Measurements from ENCODE around the gene CLDN9.

Gene CLDN9

DNA sequence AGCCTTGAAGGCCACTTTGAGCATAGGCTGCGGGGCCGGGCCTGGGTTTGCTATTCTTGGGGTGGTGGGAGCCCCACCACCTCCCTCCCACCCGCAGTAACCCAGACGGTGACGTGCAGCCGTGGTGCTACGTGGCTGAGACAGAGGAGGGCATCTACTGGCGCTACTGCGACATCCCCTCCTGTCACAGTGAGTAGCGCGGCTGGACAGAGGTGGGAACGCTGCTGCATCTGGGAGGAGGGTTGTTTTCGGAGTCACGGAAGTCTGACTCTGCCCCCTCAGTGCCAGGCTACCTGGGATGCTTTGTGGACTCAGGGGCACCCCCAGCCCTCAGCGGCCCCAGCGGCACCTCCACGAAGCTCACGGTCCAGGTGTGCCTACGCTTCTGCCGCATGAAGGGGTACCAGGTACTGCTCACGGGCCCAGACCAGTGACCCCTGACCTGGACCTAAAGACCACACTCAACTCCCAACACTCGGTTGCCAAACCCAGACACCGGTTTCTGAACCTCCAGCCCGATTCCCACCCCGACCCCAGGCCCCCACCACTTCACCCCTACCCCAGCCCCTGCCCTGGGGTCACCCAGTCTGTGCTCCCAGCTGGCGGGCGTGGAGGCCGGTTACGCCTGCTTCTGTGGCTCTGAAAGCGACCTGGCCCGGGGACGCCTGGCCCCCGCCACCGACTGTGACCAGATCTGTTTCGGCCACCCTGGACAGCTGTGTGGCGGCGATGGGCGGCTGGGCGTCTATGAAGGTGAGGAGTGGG, 46.5 kb upstream of the CLDN9 start:
- Histone ChIP-seq H3K27ac (no peak overlapping the region; the same call in 1 of the 2 replicates), H3K36me3 (peaks cover 41% of the 10 kb centered on the region), H3K4me3 (ENCODE audit: low read depth, low read length) (no peak overlapping the region), H3K9me3 (ENCODE audit: severe bottlenecking) (peaks cover 3% of the 10 kb centered on the region), H3K27me3 (ENCODE audit: insufficient read depth, low read depth, severe bottlenecking) (no peaks in the 10 kb centered on the region)
- TF ChIP-seq, protein P1, sequence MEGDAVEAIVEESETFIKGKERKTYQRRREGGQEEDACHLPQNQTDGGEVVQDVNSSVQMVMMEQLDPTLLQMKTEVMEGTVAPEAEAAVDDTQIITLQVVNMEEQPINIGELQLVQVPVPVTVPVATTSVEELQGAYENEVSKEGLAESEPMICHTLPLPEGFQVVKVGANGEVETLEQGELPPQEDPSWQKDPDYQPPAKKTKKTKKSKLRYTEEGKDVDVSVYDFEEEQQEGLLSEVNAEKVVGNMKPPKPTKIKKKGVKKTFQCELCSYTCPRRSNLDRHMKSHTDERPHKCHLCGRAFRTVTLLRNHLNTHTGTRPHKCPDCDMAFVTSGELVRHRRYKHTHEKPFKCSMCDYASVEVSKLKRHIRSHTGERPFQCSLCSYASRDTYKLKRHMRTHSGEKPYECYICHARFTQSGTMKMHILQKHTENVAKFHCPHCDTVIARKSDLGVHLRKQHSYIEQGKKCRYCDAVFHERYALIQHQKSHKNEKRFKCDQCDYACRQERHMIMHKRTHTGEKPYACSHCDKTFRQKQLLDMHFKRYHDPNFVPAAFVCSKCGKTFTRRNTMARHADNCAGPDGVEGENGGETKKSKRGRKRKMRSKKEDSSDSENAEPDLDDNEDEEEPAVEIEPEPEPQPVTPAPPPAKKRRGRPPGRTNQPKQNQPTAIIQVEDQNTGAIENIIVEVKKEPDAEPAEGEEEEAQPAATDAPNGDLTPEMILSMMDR (IDR thresholded peaks at IDR 0.05; ENCODE audit: low read depth, low read length): no peak
- DNase-seq: peak; percentile 7

DNA sequence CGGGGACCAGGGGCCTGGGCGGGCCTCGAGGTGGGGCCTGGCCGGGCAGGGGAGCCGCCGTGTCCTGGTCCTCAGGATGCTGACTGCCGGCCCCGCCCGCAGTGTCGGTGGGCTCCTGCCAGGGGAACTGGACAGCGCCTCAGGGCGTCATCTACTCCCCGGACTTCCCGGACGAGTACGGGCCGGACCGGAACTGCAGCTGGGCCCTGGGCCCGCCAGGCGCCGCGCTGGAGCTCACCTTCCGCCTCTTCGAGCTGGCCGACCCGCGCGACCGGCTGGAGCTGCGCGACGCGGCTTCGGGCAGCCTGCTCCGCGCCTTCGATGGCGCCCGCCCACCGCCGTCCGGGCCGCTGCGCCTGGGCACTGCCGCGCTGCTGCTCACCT, 45.9 kb upstream of the CLDN9 start:
- no peak for DNase-seq
- no peak overlapping the region for H3K4me3 ChIP-seq (ENCODE audit: low read depth, low read length)
- no peaks in the 10 kb centered on the region for H3K27me3 ChIP-seq (ENCODE audit: insufficient read depth, low read depth, severe bottlenecking)
- peaks cover 3% of the 10 kb centered on the region for H3K9me3 ChIP-seq (ENCODE audit: severe bottlenecking)
- H3K36me3 ChIP-seq: peaks cover 47% of the 10 kb centered on the region
- TF ChIP-seq, protein P1 (IDR thresholded peaks at IDR 0.05; ENCODE audit: low read depth, low read length): no peak
- H3K27ac ChIP-seq: no peak overlapping the region

DNA sequence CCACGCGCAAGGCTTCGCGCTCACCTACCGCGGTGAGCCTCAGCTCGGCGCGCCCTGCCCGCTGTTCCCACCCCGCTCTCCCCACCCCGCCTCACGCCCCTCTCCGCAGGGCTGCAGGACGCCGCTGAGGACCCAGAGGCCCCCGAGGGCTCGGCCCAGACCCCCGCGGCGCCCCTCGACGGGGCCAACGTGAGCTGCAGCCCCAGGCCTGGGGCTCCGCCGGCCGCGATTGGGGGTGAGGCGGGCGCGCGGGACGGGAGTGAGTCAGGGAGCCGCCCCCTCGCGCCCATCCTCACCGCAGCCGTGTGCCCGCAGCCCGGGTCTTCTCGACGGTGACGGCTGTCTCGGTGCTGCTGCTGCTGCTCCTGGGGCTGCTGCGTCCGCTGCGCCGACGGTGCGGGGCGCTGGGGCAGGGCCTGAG, 45.5 kb upstream of the CLDN9 start:
- H3K27ac ChIP-seq: peak overlapping the region; percentile 96
- H3K27me3 ChIP-seq (ENCODE audit: insufficient read depth, low read depth, severe bottlenecking): no peaks in the 10 kb centered on the region
- H3K4me3 ChIP-seq (ENCODE audit: low read depth, low read length): no peak overlapping the region
- no peak for DNase-seq
- TF ChIP-seq, protein P1 (IDR thresholded peaks at IDR 0.05; ENCODE audit: low read depth, low read length): no peak
- H3K36me3 ChIP-seq: peaks cover 51% of the 10 kb centered on the region
- H3K9me3 ChIP-seq (ENCODE audit: severe bottlenecking): peaks cover 3% of the 10 kb centered on the region

DNA sequence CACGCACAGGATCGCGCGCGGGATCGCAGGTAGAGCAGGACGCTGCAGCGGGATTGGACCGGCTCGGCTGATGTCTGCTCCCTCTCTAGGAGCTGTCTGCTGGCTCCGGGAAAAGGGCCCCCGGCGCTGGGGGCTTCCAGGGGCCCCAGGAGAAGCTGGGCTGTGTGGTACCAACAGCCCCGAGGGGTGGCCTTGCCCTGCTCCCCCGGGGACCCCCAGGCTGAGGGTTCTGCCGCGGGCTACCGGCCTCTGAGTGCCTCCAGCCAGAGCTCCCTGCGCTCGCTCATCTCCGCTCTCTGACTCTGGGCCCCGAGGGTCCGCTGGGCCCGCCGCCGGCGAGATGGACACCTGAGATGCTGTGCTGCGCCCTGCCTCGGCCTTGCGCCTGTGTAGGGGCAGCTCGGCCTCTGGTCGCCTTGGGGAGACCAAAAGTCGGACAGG, 45.0 kb upstream of the CLDN9 start:
- peaks cover 3% of the 10 kb centered on the region for H3K9me3 ChIP-seq (ENCODE audit: severe bottlenecking)
- H3K27me3 ChIP-seq (ENCODE audit: insufficient read depth, low read depth, severe bottlenecking): no peaks in the 10 kb centered on the region
- TF ChIP-seq, protein P1 (IDR thresholded peaks at IDR 0.05; ENCODE audit: low read depth, low read length): no peak
- peaks cover 56% of the 10 kb centered on the region for H3K36me3 ChIP-seq
- DNase-seq: peak; percentile 5
- peak overlapping the region; percentile 96 for H3K27ac ChIP-seq
- no peak overlapping the region for H3K4me3 ChIP-seq (ENCODE audit: low read depth, low read length)

DNA sequence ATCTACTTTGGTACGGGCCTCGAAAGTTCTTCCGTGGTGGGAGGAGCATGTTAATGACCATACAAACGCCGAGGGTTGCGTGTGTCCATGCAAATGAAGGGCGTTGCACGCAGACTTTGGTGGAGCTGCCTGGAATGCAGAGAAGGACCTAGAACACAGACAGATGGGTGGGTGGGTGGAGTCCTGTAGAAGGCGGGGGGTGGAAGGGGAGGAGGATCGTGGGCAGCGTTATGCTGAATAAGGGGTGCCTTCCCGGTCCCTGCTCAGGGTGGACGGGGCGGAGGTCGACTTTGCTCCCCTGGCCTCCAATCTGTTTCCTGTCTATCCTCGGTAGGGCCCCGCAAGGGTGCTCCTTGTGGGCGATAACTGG, 44.4 kb upstream of the CLDN9 start:
- H3K27ac ChIP-seq: peak overlapping the region; percentile 96
- H3K4me3 ChIP-seq (ENCODE audit: low read depth, low read length): peak overlapping the region; percentile 53

More for the DNA sequence above, 44.4 kb upstream of the CLDN9 start:
- TF ChIP-seq, protein P1 (IDR thresholded peaks at IDR 0.05; ENCODE audit: low read depth, low read length): no peak
- peaks cover 3% of the 10 kb centered on the region for H3K9me3 ChIP-seq (ENCODE audit: severe bottlenecking)
- H3K36me3 ChIP-seq: peaks cover 63% of the 10 kb centered on the region
- peak; percentile 73 for DNase-seq
- H3K27me3 ChIP-seq (ENCODE audit: insufficient read depth, low read depth, severe bottlenecking): no peaks in the 10 kb centered on the region

Measured in WERI-Rb-1 (cell line).